SU-DHL-6 (cell line): ENCODE results near the gene CLASP1.

Source experiments
- CTCF ChIP-seq: fragments of 200-600 bp; sonication (generic); IDR thresholded peaks from one replicate; pipeline ENCODE4 v1.5.1; 2017; ENCODE audit warnings: antibody characterized with exemption, mild to moderate bottlenecking, low read length, moderate library complexity; ENCODE audit not compliant: insufficient read depth, poor library complexity, severe bottlenecking
- EZH2phosphoT487 ChIP-seq: fragments of 200-600 bp; sonication (generic), shearing (Covaris generic); conservative IDR thresholded peaks from 2 replicates; pipeline ENCODE4 v1.6.1; 2018; ENCODE audit warnings: mild to moderate bottlenecking, antibody characterized with exemption, low read length, moderate library complexity, mixed read lengths

- no peak for TF ChIP-seq EZH2phosphoT487
- TF ChIP-seq CTCF: no peak
These were observed 355.6 kb downstream of the CLASP1 start for GRCh38 chr2:121293450-121294325.
